GM12875 (cell line): Measurements from ENCODE around the gene PTPN4.
"Not testable (repeated sequence)": the region's sequence is repeated elsewhere in the genome, so short reads cannot be mapped to it uniquely, and the experiment has no call there.

ENCODE experiments used
- H3K4me3 ChIP-seq: one replicate; pipeline ENCODE4 v1.5.1; 2011; ENCODE audit warnings: low read depth, low read length, control low read depth
- CTCF ChIP-seq: IDR thresholded peaks from 2 replicates; pipeline ENCODE4 v1.5.1; 2011; ENCODE audit warnings: low read depth, mild to moderate bottlenecking, control low read depth, inconsistent platforms, low read length, moderate library complexity, borderline replicate concordance; ENCODE audit not compliant: insufficient read depth

Gene PTPN4

GRCh38 chr2:119983108-119983507 lies 223.4 kb downstream of the PTPN4 start:
- no peak overlapping the region for H3K4me3 ChIP-seq
- TF ChIP-seq CTCF = no peak

- TF ChIP-seq CTCF = no peak
- H3K4me3 ChIP-seq = no peak overlapping the region
These were observed 236.4 kb downstream of the PTPN4 start for GRCh38 chr2:119996148-119996547.

- H3K4me3 ChIP-seq = not testable (repeated sequence)
These were observed 237.5 kb downstream of the PTPN4 start for GRCh38 chr2:119996896-119997891.

GRCh38 chr2:120001471-120001870 lies 241.7 kb downstream of the PTPN4 start:
- H3K4me3 ChIP-seq = no peak overlapping the region
- TF ChIP-seq CTCF = no peak

GRCh38 chr2:120004254-120004653 lies 244.5 kb downstream of the PTPN4 start:
- no peak overlapping the region for H3K4me3 ChIP-seq
- no peak for TF ChIP-seq CTCF

- H3K4me3 ChIP-seq = no peak overlapping the region
- TF ChIP-seq CTCF = no peak
These were observed 246.3 kb downstream of the PTPN4 start for GRCh38 chr2:120005834-120006521.

- no peak for TF ChIP-seq CTCF
- H3K4me3 ChIP-seq = no peak overlapping the region
These were observed 248.1 kb downstream of the PTPN4 start for GRCh38 chr2:120007851-120008250.
